ENCODE measurements around the gene MAD1L1.

MAD1L1 gene

GRCh38 chr7:2180081-2180480 lies 52.7 kb downstream of the MAD1L1 start:
- H3K27me3 ChIP-seq (ENCODE audit: control insufficient read depth in 1 of 2, insufficient read depth in 2 of 2, low read length in 2 of 2): no peaks in the 10 kb centered on the region
- no peak overlapping the region for H3K4me3 ChIP-seq (ENCODE audit: low read depth in 1 of 2, low read length in 2 of 2)
- H3K9ac ChIP-seq (ENCODE audit: low read length): no peak overlapping the region
- no peaks in the 10 kb centered on the region for H3K36me3 ChIP-seq (ENCODE audit: insufficient read depth, low read length)
- H3K9me3 ChIP-seq (ENCODE audit: low read length): no peaks in the 10 kb centered on the region
- peaks cover 12% of the 10 kb centered on the region for H3K4me1 ChIP-seq (ENCODE audit: insufficient read depth, low read length)
- H3K27ac ChIP-seq (ENCODE audit: low read depth, low read length): no peak overlapping the region

GRCh38 chr7:2175514-2175913 lies 57.2 kb downstream of the MAD1L1 start:
- Histone ChIP-seq H3K9me3 (ENCODE audit: low read length) (no peaks in the 10 kb centered on the region), H3K4me3 (ENCODE audit: low read depth in 1 of 2, low read length in 2 of 2) (no peak overlapping the region), H3K27me3 (ENCODE audit: control insufficient read depth in 1 of 2, insufficient read depth in 2 of 2, low read length in 2 of 2) (no peaks in the 10 kb centered on the region), H3K27ac (ENCODE audit: low read depth, low read length) (peak overlapping the region; percentile 4), H3K4me1 (ENCODE audit: insufficient read depth, low read length) (peaks cover 45% of the 10 kb centered on the region), H3K36me3 (ENCODE audit: insufficient read depth, low read length) (no peaks in the 10 kb centered on the region), H3K9ac (ENCODE audit: low read length) (no peak overlapping the region)

GRCh38 chr7:2175091-2175490 lies 57.7 kb downstream of the MAD1L1 start:
- Histone ChIP-seq H3K27me3 (ENCODE audit: control insufficient read depth in 1 of 2, insufficient read depth in 2 of 2, low read length in 2 of 2) (no peaks in the 10 kb centered on the region), H3K9me3 (ENCODE audit: low read length) (no peaks in the 10 kb centered on the region), H3K27ac (ENCODE audit: low read depth, low read length) (peak overlapping the region; percentile 60), H3K4me1 (ENCODE audit: insufficient read depth, low read length) (peaks cover 45% of the 10 kb centered on the region), H3K9ac (ENCODE audit: low read length) (no peak overlapping the region), H3K36me3 (ENCODE audit: insufficient read depth, low read length) (no peaks in the 10 kb centered on the region), H3K4me3 (ENCODE audit: low read depth in 1 of 2, low read length in 2 of 2) (no peak overlapping the region)

GRCh38 chr7:2173189-2173827 lies 59.4 kb downstream of the MAD1L1 start:
- Histone ChIP-seq H3K4me1 (ENCODE audit: insufficient read depth, low read length) (peaks cover 45% of the 10 kb centered on the region), H3K27ac (ENCODE audit: low read depth, low read length) (peak overlapping the region; percentile 22), H3K36me3 (ENCODE audit: insufficient read depth, low read length) (no peaks in the 10 kb centered on the region), H3K9me3 (ENCODE audit: low read length) (no peaks in the 10 kb centered on the region), H3K9ac (ENCODE audit: low read length) (no peak overlapping the region), H3K4me3 (ENCODE audit: low read depth in 1 of 2, low read length in 2 of 2) (peak overlapping the region in 1 of 2 donors; percentile 11), H3K27me3 (ENCODE audit: control insufficient read depth in 1 of 2, insufficient read depth in 2 of 2, low read length in 2 of 2) (no peaks in the 10 kb centered on the region)

GRCh38 chr7:2172311-2173188 lies 60.2 kb downstream of the MAD1L1 start:
- Histone ChIP-seq H3K36me3 (ENCODE audit: insufficient read depth, low read length) (no peaks in the 10 kb centered on the region), H3K27ac (ENCODE audit: low read depth, low read length) (peak overlapping the region; percentile 59), H3K9me3 (ENCODE audit: low read length) (no peaks in the 10 kb centered on the region), H3K4me1 (ENCODE audit: insufficient read depth, low read length) (peaks cover 45% of the 10 kb centered on the region), H3K4me3 (ENCODE audit: low read depth in 1 of 2, low read length in 2 of 2) (peak overlapping the region in 1 of 2 donors; percentile 11), H3K9ac (ENCODE audit: low read length) (no peak overlapping the region), H3K27me3 (ENCODE audit: control insufficient read depth in 1 of 2, insufficient read depth in 2 of 2, low read length in 2 of 2) (no peaks in the 10 kb centered on the region)

GRCh38 chr7:2171855-2172254 lies 60.9 kb downstream of the MAD1L1 start:
- H3K9me3 ChIP-seq (ENCODE audit: low read length): no peaks in the 10 kb centered on the region
- H3K4me3 ChIP-seq (ENCODE audit: low read depth in 1 of 2, low read length in 2 of 2): no peak overlapping the region
- H3K27ac ChIP-seq (ENCODE audit: low read depth, low read length): no peak overlapping the region
- peaks cover 45% of the 10 kb centered on the region for H3K4me1 ChIP-seq (ENCODE audit: insufficient read depth, low read length)
- H3K9ac ChIP-seq (ENCODE audit: low read length): no peak overlapping the region
- H3K27me3 ChIP-seq (ENCODE audit: control insufficient read depth in 1 of 2, insufficient read depth in 2 of 2, low read length in 2 of 2): no peaks in the 10 kb centered on the region
- no peaks in the 10 kb centered on the region for H3K36me3 ChIP-seq (ENCODE audit: insufficient read depth, low read length)

- H3K27ac ChIP-seq (ENCODE audit: low read depth, low read length): no peak overlapping the region
- H3K27me3 ChIP-seq (ENCODE audit: control insufficient read depth in 1 of 2, insufficient read depth in 2 of 2, low read length in 2 of 2): no peaks in the 10 kb centered on the region
- H3K9ac ChIP-seq (ENCODE audit: low read length): no peak overlapping the region
- H3K4me3 ChIP-seq (ENCODE audit: low read depth in 1 of 2, low read length in 2 of 2): no peak overlapping the region
- H3K4me1 ChIP-seq (ENCODE audit: insufficient read depth, low read length): peaks cover 40% of the 10 kb centered on the region
- no peaks in the 10 kb centered on the region for H3K9me3 ChIP-seq (ENCODE audit: low read length)
- no peaks in the 10 kb centered on the region for H3K36me3 ChIP-seq (ENCODE audit: insufficient read depth, low read length)
Measured at GRCh38 chr7:2170576-2171521, 61.9 kb downstream of the MAD1L1 start.

GRCh38 chr7:2169923-2170575 lies 62.7 kb downstream of the MAD1L1 start:
- Histone ChIP-seq H3K27ac (ENCODE audit: low read depth, low read length) (no peak overlapping the region), H3K36me3 (ENCODE audit: insufficient read depth, low read length) (no peaks in the 10 kb centered on the region), H3K27me3 (ENCODE audit: control insufficient read depth in 1 of 2, insufficient read depth in 2 of 2, low read length in 2 of 2) (no peaks in the 10 kb centered on the region), H3K4me3 (ENCODE audit: low read depth in 1 of 2, low read length in 2 of 2) (no peak overlapping the region), H3K9ac (ENCODE audit: low read length) (no peak overlapping the region), H3K9me3 (ENCODE audit: low read length) (no peaks in the 10 kb centered on the region), H3K4me1 (ENCODE audit: insufficient read depth, low read length) (peaks cover 32% of the 10 kb centered on the region)

GRCh38 chr7:2168615-2169311 lies 64.0 kb downstream of the MAD1L1 start:
- Histone ChIP-seq H3K27me3 (ENCODE audit: control insufficient read depth in 1 of 2, insufficient read depth in 2 of 2, low read length in 2 of 2) (no peaks in the 10 kb centered on the region), H3K36me3 (ENCODE audit: insufficient read depth, low read length) (no peaks in the 10 kb centered on the region), H3K27ac (ENCODE audit: low read depth, low read length) (no peak overlapping the region), H3K4me3 (ENCODE audit: low read depth in 1 of 2, low read length in 2 of 2) (no peak overlapping the region), H3K4me1 (ENCODE audit: insufficient read depth, low read length) (peaks cover 27% of the 10 kb centered on the region), H3K9me3 (ENCODE audit: low read length) (no peaks in the 10 kb centered on the region), H3K9ac (ENCODE audit: low read length) (no peak overlapping the region)

- no peak overlapping the region for H3K27ac ChIP-seq (ENCODE audit: low read depth, low read length)
- no peak overlapping the region for H3K9ac ChIP-seq (ENCODE audit: low read length)
- H3K4me1 ChIP-seq (ENCODE audit: insufficient read depth, low read length): peaks cover 17% of the 10 kb centered on the region
- no peaks in the 10 kb centered on the region for H3K27me3 ChIP-seq (ENCODE audit: control insufficient read depth in 1 of 2, insufficient read depth in 2 of 2, low read length in 2 of 2)
- no peaks in the 10 kb centered on the region for H3K9me3 ChIP-seq (ENCODE audit: low read length)
- no peak overlapping the region for H3K4me3 ChIP-seq (ENCODE audit: low read depth in 1 of 2, low read length in 2 of 2)
- no peaks in the 10 kb centered on the region for H3K36me3 ChIP-seq (ENCODE audit: insufficient read depth, low read length)
Measured at GRCh38 chr7:2166625-2167280, 66.0 kb downstream of the MAD1L1 start.
